Neural cell (in vitro differentiated cells): ENCODE data around the gene APLNR.

ENCODE experiments used
- EZH2 ChIP-seq: fragments of 200-600, 300-800 bp; shearing (Covaris generic), sonication (generic); IDR thresholded peaks from 2 replicates; pipeline ENCODE4 v1.6.1; 2014; ENCODE audit warnings: antibody characterized with exemption, low read length, borderline replicate concordance, mild to moderate bottlenecking; ENCODE audit not compliant: insufficient read depth, poor library complexity, severe bottlenecking
- MXI1 ChIP-seq: fragments of 450-650 bp; conservative IDR thresholded peaks from 2 replicates; pipeline ENCODE4 v1.6.1; 2014; ENCODE audit warnings: antibody characterized with exemption, mild to moderate bottlenecking; ENCODE audit not compliant: poor library complexity, severe bottlenecking
- SMC3 ChIP-seq: fragments of 450-650 bp; conservative IDR thresholded peaks from 2 replicates; pipeline ENCODE4 v1.6.1; 2014; ENCODE audit warnings: antibody characterized with exemption, mild to moderate bottlenecking, moderate library complexity; ENCODE audit not compliant: poor library complexity
- TF ChIP-seq, protein P1 (sequence below): fragments of 450-650 bp; IDR thresholded peaks from 2 replicates; pipeline ENCODE4 v1.5.1; 2014; ENCODE audit warnings: antibody characterized with exemption, mild to moderate bottlenecking, moderate library complexity; ENCODE audit not compliant: poor library complexity, severe bottlenecking

DNA sequence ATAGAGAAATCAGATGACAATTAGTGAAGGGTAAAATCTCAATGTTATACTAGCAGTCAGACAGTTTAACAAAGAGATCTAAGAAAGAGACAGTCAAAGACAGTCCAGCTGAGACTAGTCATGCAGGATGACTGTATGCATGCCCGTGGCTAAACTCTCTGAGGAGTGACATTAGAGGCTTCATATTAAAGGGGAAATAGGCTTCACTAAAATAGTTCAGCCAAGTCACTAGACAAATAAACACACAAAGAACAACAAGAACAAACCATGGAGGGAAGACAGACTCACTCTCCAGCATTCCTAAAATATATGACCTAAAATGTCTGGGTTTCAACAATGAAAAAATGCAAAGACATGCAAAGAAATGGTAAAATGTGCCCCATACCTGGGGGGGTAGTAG, 18.6 kb upstream of the APLNR start:
- TF ChIP-seq, protein P1, sequence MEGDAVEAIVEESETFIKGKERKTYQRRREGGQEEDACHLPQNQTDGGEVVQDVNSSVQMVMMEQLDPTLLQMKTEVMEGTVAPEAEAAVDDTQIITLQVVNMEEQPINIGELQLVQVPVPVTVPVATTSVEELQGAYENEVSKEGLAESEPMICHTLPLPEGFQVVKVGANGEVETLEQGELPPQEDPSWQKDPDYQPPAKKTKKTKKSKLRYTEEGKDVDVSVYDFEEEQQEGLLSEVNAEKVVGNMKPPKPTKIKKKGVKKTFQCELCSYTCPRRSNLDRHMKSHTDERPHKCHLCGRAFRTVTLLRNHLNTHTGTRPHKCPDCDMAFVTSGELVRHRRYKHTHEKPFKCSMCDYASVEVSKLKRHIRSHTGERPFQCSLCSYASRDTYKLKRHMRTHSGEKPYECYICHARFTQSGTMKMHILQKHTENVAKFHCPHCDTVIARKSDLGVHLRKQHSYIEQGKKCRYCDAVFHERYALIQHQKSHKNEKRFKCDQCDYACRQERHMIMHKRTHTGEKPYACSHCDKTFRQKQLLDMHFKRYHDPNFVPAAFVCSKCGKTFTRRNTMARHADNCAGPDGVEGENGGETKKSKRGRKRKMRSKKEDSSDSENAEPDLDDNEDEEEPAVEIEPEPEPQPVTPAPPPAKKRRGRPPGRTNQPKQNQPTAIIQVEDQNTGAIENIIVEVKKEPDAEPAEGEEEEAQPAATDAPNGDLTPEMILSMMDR, result no peak
- no peak for TF ChIP-seq MXI1
- no peak for TF ChIP-seq EZH2
- no peak for TF ChIP-seq SMC3
